Measurements from ENCODE around the gene RPTOR. TPM values are rescaled to one million over a fixed set of nuclear protein-coding genes. Genes with fewer than 3 reads are reported as not detected.

RPTOR gene
- total RNA-seq, 6 experiments from 2014 or later, result 34.4 to 39.2 (median 35.5) TPM

- H3K36me3 Mint-ChIP-seq (ENCODE audit: low read depth), result peaks cover 14% of the 10 kb centered on the region
- DNase-seq, result no peak
- H3K4me3 Mint-ChIP-seq, result no peak overlapping the region
- peaks cover 8% of the 10 kb centered on the region for H3K4me1 Mint-ChIP-seq (ENCODE audit: low read depth)
- H3K9me3 Mint-ChIP-seq, result peaks cover 17% of the 10 kb centered on the region
- H3K27me3 Mint-ChIP-seq (ENCODE audit: insufficient read depth), result peaks cover 20% of the 10 kb centered on the region
- no peak overlapping the region for H3K27ac Mint-ChIP-seq
- TF ChIP-seq, protein P1, sequence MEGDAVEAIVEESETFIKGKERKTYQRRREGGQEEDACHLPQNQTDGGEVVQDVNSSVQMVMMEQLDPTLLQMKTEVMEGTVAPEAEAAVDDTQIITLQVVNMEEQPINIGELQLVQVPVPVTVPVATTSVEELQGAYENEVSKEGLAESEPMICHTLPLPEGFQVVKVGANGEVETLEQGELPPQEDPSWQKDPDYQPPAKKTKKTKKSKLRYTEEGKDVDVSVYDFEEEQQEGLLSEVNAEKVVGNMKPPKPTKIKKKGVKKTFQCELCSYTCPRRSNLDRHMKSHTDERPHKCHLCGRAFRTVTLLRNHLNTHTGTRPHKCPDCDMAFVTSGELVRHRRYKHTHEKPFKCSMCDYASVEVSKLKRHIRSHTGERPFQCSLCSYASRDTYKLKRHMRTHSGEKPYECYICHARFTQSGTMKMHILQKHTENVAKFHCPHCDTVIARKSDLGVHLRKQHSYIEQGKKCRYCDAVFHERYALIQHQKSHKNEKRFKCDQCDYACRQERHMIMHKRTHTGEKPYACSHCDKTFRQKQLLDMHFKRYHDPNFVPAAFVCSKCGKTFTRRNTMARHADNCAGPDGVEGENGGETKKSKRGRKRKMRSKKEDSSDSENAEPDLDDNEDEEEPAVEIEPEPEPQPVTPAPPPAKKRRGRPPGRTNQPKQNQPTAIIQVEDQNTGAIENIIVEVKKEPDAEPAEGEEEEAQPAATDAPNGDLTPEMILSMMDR (IDR thresholded peaks at IDR 0.05), result no peak
Measured at GRCh38 chr17:81008140-81008539, 463.5 kb downstream of the RPTOR start.

DNA sequence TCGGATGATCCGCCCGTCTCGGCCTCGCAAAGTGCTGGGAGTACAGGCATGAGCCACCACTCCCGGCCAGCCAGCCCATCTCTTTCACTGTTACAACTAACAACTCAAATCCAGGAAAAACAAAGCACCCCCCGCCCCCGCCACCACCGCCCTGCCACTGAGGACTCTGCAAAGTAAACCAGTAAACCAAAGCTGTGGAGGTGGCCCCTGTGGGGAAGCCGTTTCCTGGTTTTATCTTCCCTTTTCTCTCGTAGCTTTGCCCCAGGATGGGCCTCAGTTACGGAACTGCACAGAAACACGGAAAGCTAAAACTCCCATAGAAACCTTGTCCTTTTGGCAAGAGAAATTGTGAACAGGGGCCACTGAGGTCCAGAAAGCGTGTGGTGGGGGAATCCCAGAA, 464.5 kb downstream of the RPTOR start:
- TF ChIP-seq, protein P1 (IDR thresholded peaks at IDR 0.05), result no peak
- peaks cover 14% of the 10 kb centered on the region for H3K27me3 Mint-ChIP-seq (ENCODE audit: insufficient read depth)
- H3K4me3 Mint-ChIP-seq, result no peak overlapping the region
- no peak overlapping the region for H3K27ac Mint-ChIP-seq
- no peak for DNase-seq
- peaks cover 17% of the 10 kb centered on the region for H3K9me3 Mint-ChIP-seq
- peaks cover 14% of the 10 kb centered on the region for H3K36me3 Mint-ChIP-seq (ENCODE audit: low read depth)
- peaks cover 8% of the 10 kb centered on the region for H3K4me1 Mint-ChIP-seq (ENCODE audit: low read depth)

DNA sequence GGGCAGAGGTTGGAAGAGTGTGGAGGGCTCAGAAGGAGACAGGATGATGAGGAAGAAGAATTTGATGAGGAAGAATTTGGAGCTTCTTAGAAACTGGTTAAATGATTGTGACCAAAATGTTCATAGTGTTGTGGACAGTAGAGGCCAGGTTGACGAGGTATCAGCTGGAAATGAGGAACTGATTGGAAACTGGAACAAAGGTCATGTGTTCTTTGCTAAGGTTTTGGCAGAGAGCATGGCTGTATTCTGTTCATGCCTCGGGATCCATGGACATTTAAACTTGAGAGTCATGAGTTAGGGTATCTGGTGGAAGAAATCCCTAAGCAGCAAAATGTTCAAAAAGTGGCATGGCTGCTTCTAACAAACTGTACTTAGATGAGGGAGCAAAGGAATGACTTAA, 466.3 kb downstream of the RPTOR start:
- Mint-ChIP-seq H3K4me1 (ENCODE audit: low read depth) (peaks cover 8% of the 10 kb centered on the region), H3K36me3 (ENCODE audit: low read depth) (peaks cover 20% of the 10 kb centered on the region), H3K27ac (no peak overlapping the region; the same call in 1 of the 2 replicates), H3K9me3 (peaks cover 24% of the 10 kb centered on the region), H3K4me3 (no peak overlapping the region), H3K27me3 (ENCODE audit: insufficient read depth) (peaks cover 5% of the 10 kb centered on the region; the same call in 1 of the 2 replicates)
- no peak for DNase-seq
- TF ChIP-seq, protein P1 (IDR thresholded peaks at IDR 0.05), result no peak

DNA sequence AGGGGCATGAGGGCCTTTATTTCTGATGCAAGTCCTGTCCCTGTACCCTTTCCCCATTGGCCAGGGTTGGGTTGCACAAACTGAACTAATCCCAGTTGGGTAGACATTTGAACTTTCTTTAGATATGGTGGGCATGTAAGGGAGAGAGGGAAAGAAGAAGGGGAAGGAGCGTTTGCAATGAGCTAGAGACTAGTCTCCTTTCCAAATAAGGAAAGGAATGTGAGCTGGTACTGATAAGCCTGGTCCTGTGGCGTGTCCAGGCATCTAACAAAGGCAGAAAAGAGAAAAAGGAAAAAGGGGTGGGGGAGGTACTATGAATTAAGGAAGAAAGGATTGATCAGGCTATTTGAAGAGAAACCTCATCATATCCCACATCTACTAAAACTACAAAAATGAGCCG, 467.3 kb downstream of the RPTOR start:
- TF ChIP-seq, protein P1 (IDR thresholded peaks at IDR 0.05), result no peak
- H3K36me3 Mint-ChIP-seq (ENCODE audit: low read depth), result peaks cover 28% of the 10 kb centered on the region

GRCh38 chr17:81012574-81013447, 468.2 kb downstream of the RPTOR start:
- H3K36me3 Mint-ChIP-seq (ENCODE audit: low read depth), result peaks cover 29% of the 10 kb centered on the region
- TF ChIP-seq, protein P1 (IDR thresholded peaks at IDR 0.05), result no peak
- H3K9me3 Mint-ChIP-seq, result peaks cover 32% of the 10 kb centered on the region
- no peak overlapping the region for H3K27ac Mint-ChIP-seq
- peaks cover 11% of the 10 kb centered on the region for H3K4me1 Mint-ChIP-seq (ENCODE audit: low read depth)
- DNase-seq, result no peak
- no peak overlapping the region for H3K4me3 Mint-ChIP-seq
- H3K27me3 Mint-ChIP-seq (ENCODE audit: insufficient read depth), result no peaks in the 10 kb centered on the region

More for the DNA sequence above, 467.3 kb downstream of the RPTOR start:
- H3K27ac Mint-ChIP-seq, result no peak overlapping the region
- peaks cover under 1% of the 10 kb centered on the region; the same call in 1 of the 2 replicates for H3K27me3 Mint-ChIP-seq (ENCODE audit: insufficient read depth)
- H3K4me1 Mint-ChIP-seq (ENCODE audit: low read depth), result peaks cover 8% of the 10 kb centered on the region
- no peak overlapping the region for H3K4me3 Mint-ChIP-seq
- H3K9me3 Mint-ChIP-seq, result peaks cover 31% of the 10 kb centered on the region
- DNase-seq, result no peak

Data from HFFc6 (cell line).